ENCODE data around the gene PTPRD.

The PTPRD gene

DNA sequence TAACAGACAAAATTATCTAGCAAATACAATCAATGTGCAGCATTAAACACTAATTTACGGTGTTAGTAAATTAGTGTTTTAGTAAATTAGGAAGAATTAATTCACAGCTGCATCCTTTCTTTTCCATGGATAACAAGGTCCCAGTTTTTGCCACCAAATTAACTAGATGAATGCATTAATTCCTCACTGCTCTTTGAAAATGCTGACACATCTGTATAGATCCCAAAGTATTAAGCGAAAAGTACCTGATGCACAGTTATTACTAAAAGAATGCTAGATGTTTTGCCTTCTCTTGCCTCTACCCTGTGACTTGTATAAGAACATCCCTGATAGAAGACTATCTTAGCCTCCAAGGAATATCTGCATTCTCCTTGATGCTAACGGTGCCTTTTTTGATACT, 2200.5 kb downstream of the PTPRD start:
- TF ChIP-seq, protein P1, sequence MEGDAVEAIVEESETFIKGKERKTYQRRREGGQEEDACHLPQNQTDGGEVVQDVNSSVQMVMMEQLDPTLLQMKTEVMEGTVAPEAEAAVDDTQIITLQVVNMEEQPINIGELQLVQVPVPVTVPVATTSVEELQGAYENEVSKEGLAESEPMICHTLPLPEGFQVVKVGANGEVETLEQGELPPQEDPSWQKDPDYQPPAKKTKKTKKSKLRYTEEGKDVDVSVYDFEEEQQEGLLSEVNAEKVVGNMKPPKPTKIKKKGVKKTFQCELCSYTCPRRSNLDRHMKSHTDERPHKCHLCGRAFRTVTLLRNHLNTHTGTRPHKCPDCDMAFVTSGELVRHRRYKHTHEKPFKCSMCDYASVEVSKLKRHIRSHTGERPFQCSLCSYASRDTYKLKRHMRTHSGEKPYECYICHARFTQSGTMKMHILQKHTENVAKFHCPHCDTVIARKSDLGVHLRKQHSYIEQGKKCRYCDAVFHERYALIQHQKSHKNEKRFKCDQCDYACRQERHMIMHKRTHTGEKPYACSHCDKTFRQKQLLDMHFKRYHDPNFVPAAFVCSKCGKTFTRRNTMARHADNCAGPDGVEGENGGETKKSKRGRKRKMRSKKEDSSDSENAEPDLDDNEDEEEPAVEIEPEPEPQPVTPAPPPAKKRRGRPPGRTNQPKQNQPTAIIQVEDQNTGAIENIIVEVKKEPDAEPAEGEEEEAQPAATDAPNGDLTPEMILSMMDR (IDR thresholded peaks at IDR 0.05; ENCODE audit: low read depth, low read length, missing control alignments): no peak
- H3K4me3 ChIP-seq (replicated peaks; ENCODE audit: low read depth, low read length): no peak overlapping the region
- DNase-seq (ENCODE audit: extremely low read depth, low read depth): no peak

DNA sequence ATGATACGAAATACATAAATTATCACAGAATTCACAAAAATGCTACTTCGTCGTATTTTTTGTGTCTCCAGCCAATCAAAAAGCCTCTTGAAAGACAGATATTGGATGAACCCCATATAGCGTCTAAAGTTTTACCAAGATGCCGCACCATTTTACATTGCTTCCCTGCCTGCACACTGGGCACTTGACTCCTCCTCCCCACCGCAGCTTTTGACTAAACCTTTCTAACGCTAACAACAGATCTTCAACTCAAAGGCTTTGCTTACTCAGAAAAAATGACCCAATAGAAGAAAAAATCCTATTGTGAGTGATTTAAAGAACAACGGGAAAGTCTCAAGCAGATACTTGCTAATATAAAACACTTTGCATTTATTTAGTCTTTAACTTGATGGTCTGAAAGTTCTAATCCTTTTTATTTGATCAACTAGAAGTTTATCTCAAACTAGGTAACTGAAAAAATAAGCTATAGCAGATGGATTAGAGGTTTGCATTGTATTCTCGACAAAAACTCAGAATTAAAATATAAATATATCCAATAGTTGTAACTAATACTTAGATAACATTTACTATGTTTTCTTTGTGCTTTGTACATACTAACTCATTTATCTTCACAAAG, 2204.1 kb downstream of the PTPRD start:
- no peak for DNase-seq (ENCODE audit: extremely low read depth, low read depth)
- TF ChIP-seq, protein P1 (IDR thresholded peaks at IDR 0.05; ENCODE audit: low read depth, low read length, missing control alignments): no peak
- no peak overlapping the region for H3K4me3 ChIP-seq (replicated peaks; ENCODE audit: low read depth, low read length)

DNA sequence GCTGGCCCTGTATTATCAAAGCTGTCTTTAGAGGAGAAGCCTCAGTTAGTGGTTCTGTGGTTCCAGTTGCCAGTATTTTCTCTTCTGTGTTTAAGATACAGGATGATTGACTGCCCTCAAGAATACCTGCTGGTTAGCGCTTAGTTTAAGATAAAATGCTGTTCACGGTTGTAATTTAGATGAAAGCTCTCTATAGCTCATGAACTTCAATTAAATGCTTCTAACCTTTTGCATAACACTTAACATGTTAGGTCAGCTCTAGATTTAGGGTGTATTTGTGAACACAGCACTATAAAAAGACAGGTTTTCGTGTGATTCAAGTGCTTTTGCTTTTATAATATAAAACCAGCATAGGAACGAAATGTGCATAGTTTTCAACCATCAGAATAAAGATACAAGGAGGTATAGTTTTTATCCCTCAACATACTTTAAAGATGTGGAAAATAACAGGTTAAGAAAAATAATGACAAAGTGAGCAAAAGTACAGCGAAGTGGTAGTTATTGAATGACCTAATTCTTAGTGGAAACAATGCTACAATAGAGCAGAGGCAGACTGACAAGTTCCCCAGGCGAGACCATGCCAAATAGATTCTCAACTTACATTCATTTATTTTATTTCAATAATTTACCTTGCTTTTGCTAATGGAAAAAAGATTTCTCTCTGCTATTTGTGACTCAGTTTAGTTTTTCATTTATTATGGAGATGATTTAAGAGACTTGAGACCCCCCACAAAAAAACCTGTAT, 2210.7 kb downstream of the PTPRD start:
- H3K4me3 ChIP-seq (replicated peaks; ENCODE audit: low read depth, low read length): no peak overlapping the region
- TF ChIP-seq, protein P1 (IDR thresholded peaks at IDR 0.05; ENCODE audit: low read depth, low read length, missing control alignments): no peak
- no peak for DNase-seq (ENCODE audit: extremely low read depth, low read depth)

DNA sequence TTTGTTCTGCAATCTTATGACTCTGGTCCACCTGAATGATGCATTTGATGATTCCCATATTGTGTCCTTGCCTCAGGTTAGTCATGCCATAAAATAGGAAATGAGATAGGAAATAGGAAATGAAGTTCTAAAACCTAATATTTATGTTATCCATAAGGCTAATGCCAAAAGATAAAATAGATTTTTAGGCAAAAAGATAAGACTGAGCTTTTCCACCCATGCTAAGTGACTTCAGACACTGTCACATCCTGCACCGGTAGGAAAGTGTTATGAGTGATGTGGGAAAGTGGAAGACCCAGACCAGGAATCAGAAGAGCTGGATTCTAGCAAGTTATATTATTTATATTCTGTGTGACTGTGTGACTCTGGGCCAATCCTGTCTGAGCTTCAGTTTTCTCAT, 2212.4 kb downstream of the PTPRD start:
- TF ChIP-seq, protein P1 (IDR thresholded peaks at IDR 0.05; ENCODE audit: low read depth, low read length, missing control alignments): no peak
- DNase-seq (ENCODE audit: extremely low read depth, low read depth): no peak
- H3K4me3 ChIP-seq (replicated peaks; ENCODE audit: low read depth, low read length): no peak overlapping the region

DNA sequence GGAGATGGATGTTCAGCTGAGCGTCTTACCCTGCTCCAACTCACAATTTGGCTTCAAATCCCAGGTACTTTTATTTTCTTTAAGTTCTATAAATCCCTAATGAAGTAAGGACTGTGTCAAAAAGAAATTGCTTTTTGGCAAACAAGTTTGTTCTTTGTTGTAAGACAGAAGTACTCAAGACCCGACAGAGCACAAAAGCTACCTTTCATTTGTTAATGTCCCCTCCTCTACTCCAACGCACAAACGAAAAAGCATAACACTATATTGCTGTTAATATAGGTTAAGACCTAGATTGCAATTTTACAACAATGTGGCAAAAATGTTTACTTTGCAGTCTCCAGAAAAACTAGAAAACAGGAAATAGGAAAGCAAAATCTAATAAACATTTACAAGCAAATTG, 2217.8 kb downstream of the PTPRD start:
- H3K4me3 ChIP-seq (replicated peaks; ENCODE audit: low read depth, low read length): no peak overlapping the region
- TF ChIP-seq, protein P1 (IDR thresholded peaks at IDR 0.05; ENCODE audit: low read depth, low read length, missing control alignments): no peak

DNA sequence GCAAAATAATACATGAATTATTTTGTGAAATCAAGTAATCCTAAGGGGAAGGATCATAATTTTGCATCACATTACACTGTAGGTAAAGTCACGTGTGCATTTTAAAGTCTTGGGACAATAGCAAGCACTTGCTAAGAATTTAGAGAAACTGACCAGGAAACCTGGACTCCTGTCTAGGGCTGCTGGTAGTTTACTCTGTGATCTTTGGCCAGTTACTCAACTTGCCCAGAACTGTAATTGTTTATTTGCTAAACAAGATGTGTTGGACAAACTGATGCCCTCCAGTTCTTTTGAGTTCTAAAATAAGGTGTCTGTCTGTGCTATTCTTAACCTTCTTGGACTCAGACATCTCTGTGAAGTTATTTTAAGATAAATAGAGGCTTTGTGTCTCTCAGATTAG, 2218.5 kb downstream of the PTPRD start:
- TF ChIP-seq, protein P1 (IDR thresholded peaks at IDR 0.05; ENCODE audit: low read depth, low read length, missing control alignments): no peak
- DNase-seq (ENCODE audit: extremely low read depth, low read depth): no peak
- no peak overlapping the region for H3K4me3 ChIP-seq (replicated peaks; ENCODE audit: low read depth, low read length)

More for the DNA sequence above, 2217.8 kb downstream of the PTPRD start:
- DNase-seq (ENCODE audit: extremely low read depth, low read depth): no peak
